Measurements from ENCODE around the gene RGL3. TPM values are rescaled to one million over a fixed set of nuclear protein-coding genes. Genes with fewer than 3 reads are reported as not detected.
A peak's percentile ranks its signal among the peaks of the same experiment; 100 is the strongest.

Gene RGL3
- total RNA-seq, 2 experiments from 2014 or later, result not detected

DNA sequence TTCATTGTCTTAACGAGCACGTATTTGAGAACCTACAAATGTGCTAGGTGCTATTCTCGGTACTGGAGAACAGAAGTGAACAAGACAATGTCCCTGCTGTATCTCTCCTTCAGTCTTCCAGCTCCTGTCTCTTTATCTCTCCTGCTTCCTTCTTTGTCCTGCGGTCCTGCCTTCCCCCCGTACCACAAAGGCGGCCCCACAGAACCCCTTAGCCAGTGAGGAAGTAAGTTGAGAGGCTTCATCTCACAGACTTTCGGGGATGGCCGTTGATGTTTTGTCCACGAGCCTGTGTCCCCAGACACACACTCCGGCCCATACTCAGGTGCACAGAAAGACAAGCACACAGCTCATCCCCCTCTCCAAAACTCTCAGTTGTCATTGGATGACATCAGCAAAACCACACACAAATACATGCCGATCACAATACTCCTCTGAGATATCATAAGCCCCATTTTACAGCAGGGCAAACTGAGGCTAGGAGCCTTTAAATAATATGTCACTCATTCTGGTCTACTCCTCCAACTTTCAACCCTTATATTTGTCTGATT lies 45.2 kb downstream of the RGL3 start:
- peaks cover 16% of the 10 kb centered on the region for H3K36me3 Mint-ChIP-seq (ENCODE audit: low read depth)
- H3K4me1 Mint-ChIP-seq, result peaks cover 28% of the 10 kb centered on the region
- no peak for DNase-seq
- no peaks in the 10 kb centered on the region for H3K27me3 Mint-ChIP-seq
- no peak overlapping the region for H3K4me3 Mint-ChIP-seq
- POLR2A ChIA-PET, result interaction anchor here (0.5 to 0.7 kb wide), 2 partner anchors 281 to 645 kb away, joined by 3 to 4 read pairs; no protein-coding TSS in a partner anchor
- peaks cover 2% of the 10 kb centered on the region for H3K9me3 Mint-ChIP-seq
- no peak overlapping the region for H3K27ac Mint-ChIP-seq
- CTCF ChIA-PET, result interaction anchor here (0.5 to 2.0 kb wide), 8 partner anchors 9 to 1297 kb away, joined by 3 to 12 read pairs (median 4); partner anchors contain the start of genes CCDC159, PRKCSH and TMEM205

DNA sequence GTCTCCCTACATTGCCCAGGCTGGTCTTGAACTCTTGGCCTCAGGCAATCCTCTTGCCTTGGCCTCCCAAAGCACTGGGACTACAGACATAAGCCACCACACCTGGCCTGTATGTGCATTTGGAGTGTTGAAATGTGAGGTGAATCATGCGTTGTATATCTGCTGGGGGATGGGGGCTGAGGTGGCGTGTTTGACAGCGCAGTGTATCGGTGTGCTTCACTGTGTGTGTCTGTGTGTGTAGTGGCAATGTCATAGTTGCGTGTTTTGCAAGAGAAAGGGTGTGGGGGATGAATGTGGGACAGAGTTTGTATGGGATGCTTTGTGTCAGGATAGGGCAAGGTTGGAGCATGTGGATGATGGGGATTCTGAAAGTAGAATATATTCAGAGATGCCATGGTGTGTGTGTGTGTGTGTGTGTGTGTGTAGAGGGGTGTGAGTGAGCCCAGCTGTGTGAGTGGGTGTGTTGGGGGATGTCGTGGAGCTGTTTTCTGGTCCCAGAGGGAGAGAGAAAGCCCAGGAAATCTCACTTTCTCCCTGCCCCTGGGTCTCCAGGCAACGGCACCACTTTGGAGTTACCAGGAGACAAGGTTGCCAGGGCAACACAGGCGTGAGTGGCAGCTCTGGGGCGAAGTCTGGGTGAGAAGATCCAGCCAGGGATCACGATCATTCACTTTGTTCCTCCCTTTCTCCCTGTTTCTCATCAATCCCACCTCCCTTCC lies 45.8 kb downstream of the RGL3 start:
- Mint-ChIP-seq H3K4me3 (peak overlapping the region; percentile 5), H3K27ac (no peak overlapping the region), H3K36me3 (ENCODE audit: low read depth) (peaks cover 14% of the 10 kb centered on the region), H3K4me1 (peaks cover 24% of the 10 kb centered on the region), H3K9me3 (peaks cover 2% of the 10 kb centered on the region), H3K27me3 (no peaks in the 10 kb centered on the region)
- ChIA-PET POLR2A (no interaction called here), CTCF (interaction anchor here (1.4 to 2.0 kb wide), 2 partner anchors 10 to 62 kb away, joined by 5 to 7 read pairs; partner anchors contain the start of gene PRKCSH)
- DNase-seq, result no peak

DNA sequence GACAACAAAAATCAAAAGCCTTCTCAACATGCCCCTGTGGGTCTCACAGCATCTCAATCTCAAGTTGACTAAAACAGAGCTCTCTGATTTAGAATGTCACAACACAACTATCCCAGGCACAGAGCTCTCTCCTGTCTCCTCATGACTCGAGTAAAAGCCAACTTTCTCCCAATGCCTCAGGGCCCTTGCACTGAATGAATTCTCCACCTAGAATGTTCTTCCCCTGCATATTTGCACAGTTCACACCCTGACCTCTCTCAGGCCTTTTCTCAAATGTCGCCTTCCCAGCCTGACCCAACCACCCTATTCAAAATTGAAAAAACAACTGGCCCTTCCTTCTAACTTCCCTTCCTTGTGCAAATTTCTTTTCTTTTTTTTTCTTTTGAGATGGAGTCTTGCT lies 48.4 kb downstream of the RGL3 start:
- no peak for DNase-seq
- no peak overlapping the region for H3K27ac Mint-ChIP-seq
- H3K4me1 Mint-ChIP-seq, result peaks cover 7% of the 10 kb centered on the region
- CTCF ChIA-PET, result interaction anchor here (0.5 to 5.5 kb wide), 3 partner anchors 10 to 330 kb away, joined by 4 to 28 read pairs (median 13); partner anchors contain the start of genes CCDC159 and TMEM205
- H3K4me3 Mint-ChIP-seq, result no peak overlapping the region
- H3K36me3 Mint-ChIP-seq (ENCODE audit: low read depth), result peaks cover 3% of the 10 kb centered on the region
- no peaks in the 10 kb centered on the region for H3K9me3 Mint-ChIP-seq
- no peaks in the 10 kb centered on the region for H3K27me3 Mint-ChIP-seq
- POLR2A ChIA-PET, result interaction anchor here (0.6 kb wide), 1 partner anchor 11 kb away, joined by 4 read pairs; no protein-coding TSS in a partner anchor

DNA sequence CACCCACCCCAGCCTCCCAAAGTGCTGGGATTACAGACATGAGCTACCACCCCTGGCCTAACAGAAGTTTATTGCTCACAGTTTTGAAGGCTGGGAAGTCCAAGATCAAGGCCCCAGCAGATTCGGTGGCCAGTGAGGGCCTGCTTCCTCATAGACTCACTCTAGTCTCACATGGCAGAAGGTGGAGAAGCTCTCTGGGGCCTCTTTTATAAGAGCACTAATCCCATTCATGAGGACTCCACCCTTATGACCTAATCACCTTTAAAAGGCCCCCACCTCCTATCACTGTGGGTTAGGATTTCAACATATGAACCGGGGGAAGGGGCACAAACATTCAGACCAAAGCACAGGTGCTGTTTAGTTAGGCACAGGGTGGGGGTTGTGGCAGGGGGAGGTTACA lies 51.6 kb downstream of the RGL3 start:
- Mint-ChIP-seq H3K36me3 (ENCODE audit: low read depth) (peaks cover 3% of the 10 kb centered on the region), H3K27ac (no peak overlapping the region), H3K4me1 (no peaks in the 10 kb centered on the region), H3K4me3 (no peak overlapping the region), H3K9me3 (no peaks in the 10 kb centered on the region), H3K27me3 (no peaks in the 10 kb centered on the region)
- ChIA-PET CTCF (interaction anchor here (1.1 to 5.5 kb wide), 5 partner anchors 9 to 68 kb away, joined by 3 to 28 read pairs (median 6); partner anchors contain the start of genes CCDC159, ODAD3, PRKCSH and TMEM205), POLR2A (no interaction called here)
- no peak for DNase-seq

DNA sequence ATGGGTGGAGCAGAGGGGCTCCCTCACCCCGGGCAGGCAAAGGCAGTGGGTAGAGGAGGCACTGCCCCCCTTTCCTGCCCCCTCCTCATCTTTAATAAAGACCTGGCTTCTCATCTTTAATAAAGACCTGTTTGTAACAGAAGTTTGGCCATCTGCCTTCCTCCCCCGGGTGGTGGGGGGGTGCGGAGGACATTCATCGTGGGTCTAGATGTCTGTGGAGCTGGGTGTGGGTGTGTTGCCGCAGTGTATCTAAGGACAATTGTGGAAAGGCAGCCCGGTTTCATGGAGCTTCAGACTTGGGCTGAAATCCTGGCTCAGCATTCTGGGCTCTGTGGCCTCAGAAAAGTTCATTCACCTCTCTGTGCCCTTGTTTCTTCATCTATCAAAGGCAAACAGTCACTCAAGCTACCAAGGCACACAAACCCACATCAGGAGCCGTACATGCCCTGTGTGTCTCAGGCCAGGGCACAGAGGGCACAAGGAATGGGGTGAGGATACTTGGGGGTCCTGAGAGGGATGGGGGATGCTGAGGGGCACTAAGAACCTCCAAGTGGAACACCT lies 53.5 kb downstream of the RGL3 start:
- no peak for DNase-seq
- Mint-ChIP-seq H3K4me1 (no peaks in the 10 kb centered on the region), H3K27me3 (no peaks in the 10 kb centered on the region), H3K36me3 (ENCODE audit: low read depth) (peaks cover 3% of the 10 kb centered on the region), H3K4me3 (no peak overlapping the region), H3K27ac (no peak overlapping the region), H3K9me3 (no peaks in the 10 kb centered on the region)
- POLR2A ChIA-PET, result no interaction called here
- CTCF ChIA-PET, result interaction anchor here (0.5 kb wide), 1 partner anchor 505 kb away, joined by 3 read pairs; no protein-coding TSS in a partner anchor

DNA sequence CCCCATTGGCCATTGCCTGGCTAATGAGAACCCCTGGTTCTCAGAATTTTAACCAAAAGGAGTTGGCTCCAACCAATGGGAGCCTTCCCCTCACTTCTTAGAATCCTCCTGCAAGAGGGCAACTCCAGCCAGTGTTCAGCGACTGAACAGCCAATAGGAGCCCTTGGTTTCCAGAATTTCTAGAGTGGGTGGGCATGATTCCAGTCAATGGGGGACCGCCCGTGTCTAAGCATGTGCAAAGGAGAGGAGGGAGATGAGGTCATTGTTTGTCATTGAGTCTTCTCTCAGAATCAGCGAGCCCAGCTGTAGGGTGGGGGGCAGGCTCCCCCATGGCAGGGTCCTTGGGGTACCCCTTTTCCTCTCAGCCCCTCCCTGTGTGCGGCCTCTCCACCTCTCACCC lies 54.2 kb downstream of the RGL3 start:
- Mint-ChIP-seq H3K27me3 (no peaks in the 10 kb centered on the region), H3K4me3 (no peak overlapping the region), H3K9me3 (no peaks in the 10 kb centered on the region), H3K27ac (no peak overlapping the region), H3K36me3 (ENCODE audit: low read depth) (peaks cover 3% of the 10 kb centered on the region), H3K4me1 (no peaks in the 10 kb centered on the region)
- ChIA-PET POLR2A (no interaction called here), CTCF (no interaction called here)
- no peak for DNase-seq

DNA sequence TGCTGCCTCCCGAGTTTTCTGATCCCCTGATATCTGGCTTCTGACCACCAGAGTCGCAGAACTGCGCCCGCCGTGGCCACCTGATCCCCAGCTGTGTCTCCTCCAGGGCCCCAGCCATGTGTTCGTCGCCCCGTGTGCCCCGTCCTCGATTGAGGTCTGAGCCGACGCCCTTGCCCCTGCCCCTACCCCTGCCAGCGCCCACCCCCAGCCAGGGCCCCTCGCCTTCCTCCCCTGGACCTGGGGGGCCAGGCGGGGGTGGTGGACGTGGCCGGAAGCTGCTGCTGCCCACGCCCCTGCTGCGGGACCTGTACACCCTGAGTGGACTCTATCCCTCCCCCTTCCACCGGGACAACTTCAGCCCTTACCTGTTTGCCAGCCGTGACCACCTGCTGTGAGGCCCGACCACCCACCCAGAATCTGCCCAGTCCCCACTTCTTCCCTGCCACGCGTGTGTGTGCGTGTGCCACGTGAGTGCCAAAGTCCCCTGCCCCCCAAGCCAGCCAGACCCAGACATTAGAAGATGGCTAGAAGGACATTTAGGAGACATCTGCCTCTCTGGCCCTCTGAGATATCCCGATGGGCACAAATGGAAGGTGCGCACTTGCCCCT lies 54.7 kb downstream of the RGL3 start:
- no peak overlapping the region for H3K4me3 Mint-ChIP-seq
- CTCF ChIA-PET, result no interaction called here
- H3K27me3 Mint-ChIP-seq, result no peaks in the 10 kb centered on the region
- no peaks in the 10 kb centered on the region for H3K4me1 Mint-ChIP-seq
- H3K9me3 Mint-ChIP-seq, result no peaks in the 10 kb centered on the region
- POLR2A ChIA-PET, result no interaction called here
- peaks cover 2% of the 10 kb centered on the region for H3K36me3 Mint-ChIP-seq (ENCODE audit: low read depth)
- no peak for DNase-seq
- H3K27ac Mint-ChIP-seq, result no peak overlapping the region

DNA sequence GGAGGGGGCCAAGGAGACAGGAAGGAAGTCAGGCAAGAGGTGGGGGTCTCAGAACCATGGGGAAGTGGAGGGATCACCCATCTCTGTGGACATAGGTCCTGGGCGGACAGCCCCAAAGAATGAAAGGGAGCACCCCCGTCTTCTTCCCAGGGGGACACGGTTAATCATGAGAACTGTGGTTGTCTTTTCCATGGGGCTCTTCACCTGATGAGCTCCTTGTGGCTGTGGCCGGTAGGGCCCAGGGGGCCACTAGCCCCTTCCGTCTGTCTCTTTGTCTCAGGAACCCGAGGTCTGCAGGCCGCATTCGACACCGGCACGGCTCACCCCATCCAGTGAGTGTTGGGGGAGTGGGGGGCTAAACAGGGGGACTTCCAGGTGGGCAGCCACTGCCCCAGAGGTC lies 55.2 kb downstream of the RGL3 start:
- DNase-seq, result no peak
- H3K27me3 Mint-ChIP-seq, result no peaks in the 10 kb centered on the region
- CTCF ChIA-PET, result interaction anchor here (0.6 kb wide), 1 partner anchor 49 kb away, joined by 4 read pairs; no protein-coding TSS in a partner anchor
- H3K9me3 Mint-ChIP-seq, result no peaks in the 10 kb centered on the region
- H3K4me1 Mint-ChIP-seq, result no peaks in the 10 kb centered on the region
- H3K4me3 Mint-ChIP-seq, result no peak overlapping the region
- H3K27ac Mint-ChIP-seq, result no peak overlapping the region
- POLR2A ChIA-PET, result no interaction called here
- H3K36me3 Mint-ChIP-seq (ENCODE audit: low read depth), result peaks cover 2% of the 10 kb centered on the region

DNA sequence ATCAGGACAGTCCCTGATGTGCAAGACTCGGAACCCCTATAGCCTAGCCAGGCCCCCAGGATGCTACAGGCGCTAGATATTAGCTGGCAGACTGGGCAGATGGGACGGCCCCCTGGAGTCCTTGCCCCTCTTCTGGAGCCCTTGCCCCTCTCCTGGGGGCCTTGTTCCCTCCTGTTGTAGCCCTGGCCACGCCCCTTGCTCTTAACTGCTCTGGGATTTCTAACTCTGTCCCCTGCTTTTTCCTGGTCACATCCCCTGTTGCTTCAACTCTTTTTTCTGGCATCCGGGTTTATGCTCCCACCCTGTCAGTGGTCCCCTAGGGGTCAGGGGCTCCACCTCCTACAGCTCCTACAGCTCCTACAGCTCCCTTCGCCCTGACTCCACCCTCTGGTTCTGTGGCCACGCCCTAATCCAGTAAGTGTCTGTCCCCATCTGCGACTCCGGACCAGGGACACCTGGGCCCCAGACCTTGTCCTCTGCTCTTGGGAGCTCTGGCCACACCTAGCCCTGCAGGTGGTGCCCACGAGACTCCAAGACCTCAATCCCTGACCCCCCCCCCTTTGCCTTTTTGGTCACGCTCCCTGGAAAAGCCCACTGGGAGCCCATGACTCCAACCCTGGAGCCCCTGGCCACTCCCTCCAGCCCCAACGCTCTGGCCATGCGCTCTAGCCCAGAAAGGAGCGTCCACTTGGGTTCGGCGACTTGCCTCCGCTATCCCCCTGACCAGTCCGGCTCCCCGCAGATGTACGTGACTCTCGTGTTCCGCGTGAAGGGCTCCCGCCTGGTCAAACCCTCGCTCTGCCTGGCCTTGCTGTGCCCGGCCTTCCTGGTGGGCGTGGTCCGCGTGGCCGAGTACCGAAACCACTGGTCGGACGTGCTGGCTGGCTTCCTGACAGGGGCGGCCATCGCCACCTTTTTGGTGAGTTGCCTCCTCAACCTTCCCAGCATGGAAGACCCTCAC lies 57.1 kb downstream of the RGL3 start:
- no peak overlapping the region for H3K27ac Mint-ChIP-seq
- H3K4me3 Mint-ChIP-seq, result no peak overlapping the region
- no peaks in the 10 kb centered on the region for H3K4me1 Mint-ChIP-seq
- H3K36me3 Mint-ChIP-seq (ENCODE audit: low read depth), result no peaks in the 10 kb centered on the region
- no peak for DNase-seq
- no peaks in the 10 kb centered on the region for H3K27me3 Mint-ChIP-seq
- ChIA-PET CTCF (interaction anchor here (0.7 to 1.5 kb wide), 4 partner anchors 15 to 733 kb away, joined by 3 to 5 read pairs (median 4); no protein-coding TSS in a partner anchor), POLR2A (no interaction called here)
- no peaks in the 10 kb centered on the region for H3K9me3 Mint-ChIP-seq

DNA sequence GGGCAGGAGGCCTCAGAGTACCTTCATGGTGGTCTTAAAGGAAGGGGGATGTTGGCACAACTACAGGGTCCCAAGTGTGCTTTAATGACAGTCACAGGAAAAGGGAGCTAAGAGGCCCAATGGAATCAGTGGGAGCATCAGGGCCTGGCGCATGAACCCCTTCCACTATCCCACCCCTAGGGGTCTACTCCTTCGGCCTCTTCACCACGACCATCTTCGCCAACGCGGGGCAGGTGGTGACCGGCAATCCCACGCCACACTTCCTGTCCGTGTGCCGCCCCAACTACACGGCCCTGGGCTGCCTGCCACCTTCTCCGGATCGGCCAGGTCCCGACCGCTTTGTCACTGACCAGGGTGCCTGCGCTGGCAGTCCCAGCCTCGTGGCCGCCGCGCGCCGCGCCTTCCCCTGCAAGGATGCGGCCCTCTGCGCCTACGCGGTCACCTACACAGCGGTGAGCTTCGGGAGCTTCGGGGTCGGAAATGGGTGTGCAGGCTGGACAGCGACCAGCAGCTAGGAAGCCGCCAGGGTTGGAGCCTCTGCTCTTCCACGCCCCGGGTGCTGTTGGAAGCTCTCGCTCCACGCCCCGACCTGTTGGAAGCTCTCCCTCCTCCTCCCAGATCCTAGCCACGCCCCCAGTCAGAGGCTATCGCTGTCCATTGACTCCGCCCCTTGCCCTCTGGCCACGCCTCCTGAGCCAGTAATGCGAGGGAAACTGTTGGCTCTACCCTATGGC lies 57.9 kb downstream of the RGL3 start:
- Mint-ChIP-seq H3K4me1 (peaks cover 1% of the 10 kb centered on the region), H3K27ac (no peak overlapping the region), H3K27me3 (peaks cover 4% of the 10 kb centered on the region), H3K36me3 (ENCODE audit: low read depth) (no peaks in the 10 kb centered on the region), H3K9me3 (no peaks in the 10 kb centered on the region), H3K4me3 (no peak overlapping the region)
- no peak for DNase-seq
- ChIA-PET POLR2A (no interaction called here), CTCF (interaction anchor here (0.7 to 1.5 kb wide), 3 partner anchors 16 to 200 kb away, joined by 3 to 5 read pairs (median 3); no protein-coding TSS in a partner anchor)

DNA sequence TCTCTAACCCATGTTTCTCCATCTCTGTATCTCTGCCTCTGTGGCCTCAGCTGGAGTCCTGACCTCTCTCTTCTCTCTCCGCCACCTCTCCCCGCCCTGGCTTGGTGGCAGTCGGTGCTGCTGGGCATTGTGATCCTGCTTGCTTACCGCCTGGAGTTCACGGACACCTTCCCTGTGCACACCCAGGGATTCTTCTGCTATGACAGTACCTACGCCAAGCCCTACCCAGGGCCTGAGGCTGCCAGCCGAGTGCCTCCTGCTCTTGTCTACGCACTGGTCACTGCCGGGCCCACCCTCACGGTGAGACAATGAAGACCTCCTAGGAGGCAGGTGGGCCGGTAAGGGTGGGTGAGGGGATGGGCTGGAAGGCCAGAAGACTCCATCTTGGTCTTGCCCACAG lies 59.7 kb downstream of the RGL3 start:
- CTCF ChIA-PET, result interaction anchor here (1.2 kb wide), 1 partner anchor 8 kb away, joined by 3 read pairs; no protein-coding TSS in a partner anchor
- Mint-ChIP-seq H3K4me3 (no peak overlapping the region), H3K9me3 (no peaks in the 10 kb centered on the region), H3K36me3 (ENCODE audit: low read depth) (no peaks in the 10 kb centered on the region), H3K27me3 (peaks cover 9% of the 10 kb centered on the region), H3K27ac (no peak overlapping the region), H3K4me1 (peaks cover 8% of the 10 kb centered on the region)
- POLR2A ChIA-PET, result no interaction called here
- DNase-seq, result no peak
